GM19395 (cell line): ENCODE results near the gene IL21R.

Source experiments
- ATAC-seq: cut with Tn5 transposase; IDR thresholded peaks from one replicate; pipeline ENCODE4 v1.9.1; 2021; ENCODE audit warnings: mild to moderate bottlenecking, moderate library complexity; ENCODE audit not compliant: unreplicated experiment

Gene IL21R

GRCh38 chr16:27482397-27483087 is 80.6 kb downstream of the IL21R start:
- no peak for ATAC-seq

DNA sequence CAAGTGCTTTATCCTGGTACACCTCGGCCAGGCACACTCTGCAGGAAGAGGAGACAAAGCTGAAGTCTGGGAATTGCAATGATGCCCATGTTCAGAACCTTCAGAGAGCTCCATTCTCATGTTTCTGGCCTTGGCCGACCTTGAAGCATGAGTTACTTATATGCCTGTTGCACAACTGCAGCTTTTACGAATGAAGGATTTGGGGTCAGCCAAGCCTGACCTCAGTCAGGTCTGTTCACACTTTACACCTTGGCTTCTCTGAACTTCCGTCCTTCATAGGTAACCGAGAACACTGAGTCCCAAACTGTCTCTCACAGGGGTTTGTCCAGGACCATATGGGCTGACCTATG is 81.1 kb downstream of the IL21R start:
- ATAC-seq: no peak

- ATAC-seq: no peak
Observed at GRCh38 chr16:27483624-27484023, 81.7 kb downstream of the IL21R start.

DNA sequence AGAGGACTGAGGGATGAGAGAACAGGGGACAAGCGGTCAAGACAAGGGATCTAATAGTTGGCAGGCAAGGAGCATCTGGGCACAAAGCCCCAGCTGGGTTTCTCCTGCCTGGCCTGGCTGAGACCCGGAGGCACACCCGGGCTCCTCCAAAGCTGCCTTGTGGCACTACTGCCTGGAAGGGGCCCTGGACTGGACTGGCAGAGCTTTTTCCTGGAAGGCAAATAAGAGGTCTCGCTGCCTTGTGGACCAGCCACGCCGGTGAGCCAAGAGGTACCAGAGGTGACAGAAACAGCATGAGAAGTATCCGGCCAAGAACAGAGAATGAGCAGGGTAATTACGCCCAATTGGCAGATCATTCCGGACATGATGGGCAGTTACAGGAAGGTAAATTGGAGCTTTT is 83.2 kb downstream of the IL21R start:
- ATAC-seq: no peak

GRCh38 chr16:27485811-27486210 is 83.8 kb downstream of the IL21R start:
- ATAC-seq: no peak

- ATAC-seq: no peak
Observed at GRCh38 chr16:27486344-27486743, 84.4 kb downstream of the IL21R start.

- ATAC-seq: no peak
Observed at GRCh38 chr16:27486760-27487159, 84.8 kb downstream of the IL21R start.

DNA sequence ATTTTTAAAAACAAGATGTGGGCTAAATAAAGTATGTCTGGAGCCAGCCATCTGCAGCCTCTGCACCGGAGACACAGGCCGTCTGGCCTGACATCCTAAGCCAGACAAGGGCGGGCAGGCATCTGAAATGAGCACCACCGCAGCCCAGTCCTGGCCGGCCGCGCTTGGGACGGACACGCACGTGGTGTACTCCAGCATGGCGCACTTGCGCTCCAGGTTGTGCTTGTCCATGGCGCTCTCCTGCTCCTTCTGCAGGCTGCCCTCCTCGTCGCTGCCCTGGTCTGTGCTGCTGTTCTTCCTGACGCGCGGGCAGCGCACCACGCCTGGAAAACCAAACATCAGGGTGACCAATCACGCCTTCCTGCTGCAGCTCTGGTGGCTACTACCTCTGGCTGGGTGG is 87.4 kb downstream of the IL21R start:
- no peak for ATAC-seq

DNA sequence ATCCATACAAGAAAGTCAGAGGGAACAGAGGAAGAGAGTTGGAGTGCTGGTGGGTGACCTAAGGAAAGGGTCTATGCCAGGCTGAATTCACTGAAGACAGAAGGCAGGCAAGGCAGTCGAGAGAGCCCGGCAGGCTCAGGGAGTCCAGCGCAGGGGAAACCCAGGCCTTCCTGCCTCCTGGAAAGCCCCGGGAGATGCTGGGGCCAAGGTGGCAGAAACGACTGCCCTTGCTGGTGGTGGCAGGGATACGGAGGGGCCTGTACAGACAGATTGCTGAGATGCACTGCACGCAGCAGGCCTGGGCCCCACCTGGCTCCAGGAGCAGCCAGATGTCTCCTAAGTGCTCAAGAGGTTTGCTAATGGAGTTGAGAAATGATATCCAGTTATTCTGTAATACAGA is 87.9 kb downstream of the IL21R start:
- no peak for ATAC-seq

DNA sequence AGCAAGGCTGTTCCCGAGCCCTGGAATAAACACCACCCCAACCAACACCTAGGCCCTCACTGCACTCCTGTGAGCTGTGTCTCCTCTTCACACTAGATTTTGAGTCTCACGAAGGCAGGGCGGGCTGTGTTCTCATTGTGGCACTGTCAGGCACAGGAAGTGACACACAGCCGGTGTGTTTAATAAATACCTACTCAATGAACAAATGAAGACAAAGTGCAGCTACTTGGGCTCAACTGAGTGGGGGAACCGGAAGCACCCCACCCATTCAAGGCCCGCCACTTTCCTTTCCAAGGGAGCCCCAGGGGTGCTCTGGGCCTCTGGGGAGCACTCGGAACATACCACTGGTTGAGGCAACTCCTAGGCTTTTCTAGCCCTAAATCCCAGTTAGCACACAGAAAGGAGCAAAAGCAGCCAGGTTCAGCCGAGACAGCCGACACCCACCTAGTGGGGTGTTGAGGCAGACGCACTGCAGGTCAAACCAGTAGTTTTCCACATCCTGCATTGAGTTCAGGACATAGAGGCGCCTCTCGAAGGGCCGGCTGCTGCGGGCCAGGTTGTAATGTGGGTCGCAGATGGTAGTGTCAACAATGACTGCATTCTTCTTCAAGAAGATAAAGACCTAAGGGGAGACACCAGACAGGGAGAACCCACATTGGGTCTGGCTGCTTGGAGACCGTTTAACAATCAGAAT is 90.1 kb downstream of the IL21R start:
- ATAC-seq: no peak

DNA sequence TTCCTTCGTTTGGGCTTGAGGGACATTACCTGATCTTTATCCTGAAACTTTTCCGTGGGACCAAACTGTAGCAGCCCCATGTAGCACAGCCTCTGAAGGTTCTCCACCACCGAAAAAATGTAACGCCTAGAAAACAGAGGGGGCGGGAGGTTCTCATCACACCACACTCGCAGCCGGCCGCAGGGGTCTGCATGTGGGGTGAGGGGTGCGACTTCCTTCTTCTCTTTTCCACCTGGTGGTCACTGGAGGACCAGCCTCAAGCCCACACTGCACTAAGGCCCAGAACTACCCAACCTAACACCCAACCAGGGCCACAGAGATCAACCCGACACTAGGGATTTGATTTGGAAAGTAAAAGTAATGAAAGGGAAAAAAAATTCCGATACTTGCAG is 90.6 kb downstream of the IL21R start:
- ATAC-seq: no peak

DNA sequence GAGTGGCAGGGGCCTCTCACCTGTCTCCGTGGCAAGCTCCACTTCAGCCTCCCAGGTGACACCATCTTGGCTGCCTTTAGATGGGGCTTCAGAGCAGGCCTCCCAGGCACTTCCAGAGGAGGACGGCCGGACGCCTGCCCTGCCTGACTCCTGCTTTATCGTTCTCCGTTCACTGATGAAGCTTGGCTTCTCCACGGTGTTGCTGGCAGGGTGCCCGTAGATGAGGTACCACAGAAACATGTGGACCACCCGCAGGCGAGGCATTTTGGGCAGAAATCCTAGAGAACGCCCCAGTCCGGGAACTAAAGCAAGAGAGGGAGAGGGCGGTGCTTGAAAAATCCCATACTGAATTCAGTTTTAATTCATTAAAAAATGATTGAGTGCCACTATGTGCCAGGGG is 93.2 kb downstream of the IL21R start:
- ATAC-seq: no peak

DNA sequence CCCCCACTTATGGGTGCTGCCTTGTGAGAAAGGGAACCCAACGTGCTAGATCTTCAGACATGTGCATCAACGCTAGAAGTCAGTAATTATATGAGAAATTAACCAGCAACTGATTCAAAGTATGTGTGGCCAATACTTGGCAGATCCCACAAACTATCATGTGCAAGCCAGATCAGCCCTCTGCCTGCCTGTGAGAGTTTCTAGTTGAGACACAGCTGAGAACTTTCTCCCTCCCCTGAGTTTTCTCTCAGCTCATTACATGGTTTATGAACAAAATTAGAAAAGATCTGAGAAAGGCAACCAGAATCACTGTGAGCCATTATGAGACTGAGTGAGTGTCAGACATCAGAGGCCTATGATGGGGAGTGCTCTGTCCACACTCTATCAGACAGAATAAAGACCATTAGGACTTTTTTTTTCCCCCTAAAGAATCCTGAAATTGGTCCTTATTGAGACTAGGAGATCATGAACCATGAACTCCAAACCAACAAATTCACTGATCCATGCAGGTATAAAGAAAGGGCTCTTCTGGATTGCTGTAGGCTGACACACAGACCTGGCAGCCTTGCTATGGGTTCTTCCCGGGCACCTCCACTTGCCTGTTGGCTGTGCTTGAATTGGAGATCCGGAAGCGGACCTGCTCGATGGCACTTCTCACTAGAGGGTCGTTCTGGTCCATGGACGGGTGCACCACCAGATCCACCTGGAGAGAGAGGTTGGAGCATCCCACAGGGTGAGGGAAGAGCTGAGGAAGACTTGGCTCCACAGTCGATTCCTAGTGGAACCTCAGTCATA is 96.3 kb downstream of the IL21R start:
- no peak for ATAC-seq

DNA sequence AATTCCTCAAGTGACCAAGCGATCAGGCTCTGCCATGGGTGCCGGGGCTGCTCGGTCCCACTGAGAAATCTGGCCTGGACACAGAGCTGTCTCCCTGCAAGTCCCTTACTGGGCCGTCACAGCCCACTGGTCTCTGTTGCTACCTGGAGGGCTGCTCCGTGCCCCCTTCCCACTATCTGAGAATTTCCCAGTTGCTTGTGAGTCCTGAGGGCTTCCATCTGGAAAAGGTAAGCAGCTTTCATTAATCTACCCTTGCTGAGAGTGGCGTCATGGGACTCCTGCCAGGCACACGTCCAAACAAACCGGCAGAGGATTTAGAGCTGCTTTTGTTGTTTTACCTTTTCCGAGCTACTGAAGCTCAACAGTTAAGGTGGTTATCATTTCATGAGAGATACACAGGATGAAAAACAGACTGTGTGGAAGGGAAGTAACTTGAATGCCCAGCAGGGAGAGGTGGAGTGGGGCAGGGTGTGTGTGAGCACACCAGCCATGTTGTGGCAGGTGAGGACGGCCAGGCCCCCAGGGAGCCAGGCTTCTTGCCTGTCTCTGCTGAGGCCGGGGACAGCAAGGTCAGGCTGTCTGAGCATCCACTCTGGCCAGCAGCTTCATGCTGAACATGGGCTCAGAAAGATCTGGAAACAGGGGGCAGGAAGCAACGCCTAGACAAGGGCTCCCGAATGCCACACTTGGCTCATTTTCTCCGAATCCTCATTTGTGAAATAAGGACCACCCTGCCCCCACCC is 97.1 kb downstream of the IL21R start:
- ATAC-seq: no peak

DNA sequence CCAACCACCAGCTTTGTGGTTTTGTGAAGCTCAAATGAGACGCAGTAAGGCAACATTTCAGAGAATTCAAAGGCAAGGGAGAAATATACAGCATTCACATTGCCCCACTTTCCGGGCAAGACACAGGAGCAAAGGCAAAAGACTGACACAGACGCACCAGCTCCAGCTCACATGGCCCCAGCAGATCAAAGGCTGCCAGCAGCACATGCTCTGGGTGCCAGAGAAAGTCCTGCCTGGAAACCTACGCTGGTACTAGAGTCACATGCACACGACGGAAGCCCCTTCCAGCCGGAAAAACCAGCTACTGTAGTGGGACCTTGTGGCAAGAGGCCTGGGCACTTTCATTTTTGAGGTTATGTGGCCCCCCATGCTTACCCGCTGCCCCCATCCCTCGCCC is 97.7 kb downstream of the IL21R start:
- ATAC-seq: no peak

DNA sequence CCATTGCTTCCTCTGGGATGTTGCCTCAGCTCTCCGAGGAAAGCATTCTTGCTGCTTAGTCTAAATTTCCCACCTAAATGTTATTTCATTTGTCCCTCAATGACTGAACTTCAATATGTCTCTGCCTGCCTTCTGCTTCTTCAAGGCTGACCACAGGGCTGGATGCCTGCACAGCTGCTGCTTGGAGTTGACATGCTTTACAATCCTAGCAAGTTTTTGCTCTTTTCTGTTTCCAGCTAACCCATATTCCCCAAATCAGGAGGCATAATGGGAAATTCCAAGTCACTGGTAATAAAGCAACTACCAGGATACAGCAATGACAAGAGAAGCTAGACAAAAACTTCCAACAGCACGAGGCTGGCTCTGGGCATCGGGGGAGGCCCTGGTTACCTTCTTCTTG is 98.8 kb downstream of the IL21R start:
- ATAC-seq: no peak
